H9 (cell line): ENCODE measurements around the gene VPS16. TPM values are rescaled to one million over a fixed set of nuclear protein-coding genes. Genes with fewer than 3 reads are reported as not detected.

Experiments used
- DNase-seq: peaks from one replicate; pipeline ENCODE4 v3.0.0-alpha.2; 2017
- H2AFZ ChIP-seq: one replicate; pipeline ENCODE4 v1.6.1; 2013; ENCODE audit warnings: mild to moderate bottlenecking, low read length, control low read depth, moderate library complexity
- H2AK5ac ChIP-seq: 2 replicates; pipeline ENCODE4 v1.6.1; 2013; ENCODE audit warnings: low read length, control low read depth, mixed read lengths; ENCODE audit not compliant: insufficient read length
- H2BK120ac ChIP-seq: one replicate; pipeline ENCODE4 v1.6.1; 2013; ENCODE audit warnings: low read depth, mild to moderate bottlenecking, low read length, control low read depth, inconsistent platforms; ENCODE audit not compliant: poor library complexity, severe bottlenecking
- H2BK12ac ChIP-seq: 2 replicates; pipeline ENCODE4 v1.6.1; 2013; ENCODE audit warnings: low read length, control low read depth, mixed read lengths, low read depth; ENCODE audit not compliant: insufficient read length
- H2BK15ac ChIP-seq: 2 replicates; pipeline ENCODE4 v1.6.1; 2013; ENCODE audit warnings: low read depth, low read length, control low read depth
- H2BK20ac ChIP-seq: one replicate; pipeline ENCODE4 v1.6.1; 2013; ENCODE audit warnings: low read depth, mild to moderate bottlenecking, low read length, control low read depth, inconsistent platforms; ENCODE audit not compliant: poor library complexity, severe bottlenecking
- H2BK5ac ChIP-seq: 2 replicates; pipeline ENCODE4 v1.6.1; 2013; ENCODE audit warnings: low read length, control low read depth, mixed read lengths; ENCODE audit not compliant: insufficient read length
- H3K14ac ChIP-seq: 2 replicates; pipeline ENCODE4 v1.6.1; 2013; ENCODE audit warnings: low read length, control low read depth; ENCODE audit not compliant: insufficient read depth
- H3K18ac ChIP-seq: 2 replicates; pipeline ENCODE4 v1.6.1; 2013; ENCODE audit warnings: low read depth, mild to moderate bottlenecking, mixed read lengths, low read length, control low read depth; ENCODE audit not compliant: insufficient read length
- H3K23ac ChIP-seq: 2 replicates; pipeline ENCODE4 v1.6.1; 2013; ENCODE audit warnings: low read length, control low read depth, mixed read lengths, low read depth; ENCODE audit not compliant: insufficient read length
- H3K23me2 ChIP-seq: 2 replicates; pipeline ENCODE4 v1.6.1; 2013; ENCODE audit warnings: low read depth, mild to moderate bottlenecking, mixed read lengths, low read length, control low read depth; ENCODE audit not compliant: insufficient read length, poor library complexity, severe bottlenecking
- H3K27ac ChIP-seq: 2 replicates; pipeline ENCODE4 v1.5.1; 2013; ENCODE audit warnings: low read length, control low read depth, mixed read lengths, low read depth; ENCODE audit not compliant: insufficient read length
- H3K27me3 ChIP-seq: 2 replicates; pipeline ENCODE4 v1.6.1; 2013; ENCODE audit warnings: low read length, control low read depth, inconsistent platforms; ENCODE audit not compliant: insufficient read depth
- H3K4ac ChIP-seq: 2 replicates; pipeline ENCODE4 v1.6.1; 2013; ENCODE audit warnings: low read depth, mild to moderate bottlenecking, control low read depth, inconsistent platforms, low read length, moderate library complexity
- H3K4me1 ChIP-seq: 2 replicates; pipeline ENCODE4 v1.6.1; 2013; ENCODE audit warnings: low read length, control low read depth, inconsistent platforms; ENCODE audit not compliant: insufficient read depth
- H3K4me2 ChIP-seq: 2 replicates; pipeline ENCODE4 v1.6.1; 2013; ENCODE audit warnings: low read length, control low read depth, mixed read lengths; ENCODE audit not compliant: insufficient read length, insufficient read depth
- H3K56ac ChIP-seq: 2 replicates; pipeline ENCODE4 v1.6.1; 2013; ENCODE audit warnings: low read depth, mild to moderate bottlenecking, mixed read lengths, low read length, control low read depth; ENCODE audit not compliant: insufficient read length
- H3K79me1 ChIP-seq: 2 replicates; pipeline ENCODE4 v1.6.1; 2013; ENCODE audit warnings: low read depth, mild to moderate bottlenecking, moderate library complexity, low read length, control low read depth, inconsistent platforms; ENCODE audit not compliant: insufficient read depth, poor library complexity, severe bottlenecking
- H3K79me2 ChIP-seq: 2 replicates; pipeline ENCODE4 v1.6.1; 2013; ENCODE audit warnings: low read length, control low read depth, inconsistent platforms; ENCODE audit not compliant: insufficient read depth
- H3K9ac ChIP-seq: 2 replicates; pipeline ENCODE4 v1.6.1; 2013; ENCODE audit warnings: low read length, control low read depth, mixed read lengths; ENCODE audit not compliant: insufficient read length; ENCODE audit errors: extremely low read depth
- H3K9me3 ChIP-seq: one replicate; pipeline ENCODE4 v1.6.1; 2013; ENCODE audit warnings: low read depth, low read length, inconsistent platforms; ENCODE audit not compliant: control insufficient read depth
- H3T11ph ChIP-seq: one replicate; pipeline ENCODE4 v1.6.1; 2013; ENCODE audit warnings: mild to moderate bottlenecking, low read length, control low read depth, inconsistent platforms
- H4K20me1 ChIP-seq: one replicate; pipeline ENCODE4 v1.6.1; 2013; ENCODE audit not compliant: control insufficient read depth, insufficient read length, insufficient read depth
- H4K5ac ChIP-seq: 2 replicates; pipeline ENCODE4 v1.6.1; 2013; ENCODE audit warnings: low read depth, mild to moderate bottlenecking, mixed read lengths, low read length, control low read depth; ENCODE audit not compliant: insufficient read length
- H4K8ac ChIP-seq: replicated peaks from 2 replicates; pipeline ENCODE4 v1.6.1; 2013; ENCODE audit warnings: low read length, control low read depth, mixed read lengths, low read depth; ENCODE audit not compliant: insufficient read length
- H4K91ac ChIP-seq: 2 replicates; pipeline ENCODE4 v1.6.1; 2013; ENCODE audit warnings: low read depth, mild to moderate bottlenecking, moderate library complexity, mixed read lengths, low read length, control low read depth; ENCODE audit not compliant: insufficient read length
- H3K27ac Mint-ChIP-seq, 3 experiments: 2 replicates in 2 of 3; 3 replicates in 1 of 3; pipeline ENCODE4 v1.8.0; 2020 to 2021; ENCODE audit warnings: mixed read lengths in 3 of 3, mild to moderate bottlenecking in 1 of 3, moderate library complexity in 1 of 3
- H3K27me3 Mint-ChIP-seq: 2 replicates; pipeline ENCODE4 v1.8.0; 2021; ENCODE audit warnings: low read depth, mild to moderate bottlenecking, moderate library complexity, mixed read lengths
- H3K36me3 Mint-ChIP-seq, 3 experiments: 2 replicates in 2 of 3; 3 replicates in 1 of 3; pipeline ENCODE4 v1.8.0; 2020 to 2021; ENCODE audit warnings: low read depth in 3 of 3, mixed read lengths in 3 of 3; ENCODE audit not compliant: insufficient read depth in 1 of 3
- H3K4me1 Mint-ChIP-seq, 2 experiments: 2 replicates each; pipeline ENCODE4 v1.8.0; 2020; ENCODE audit warnings: mixed read lengths in 2 of 2
- H3K4me3 Mint-ChIP-seq, 2 experiments: 2 replicates in 1 of 2; 3 replicates in 1 of 2; pipeline ENCODE4 v1.8.0; 2020 to 2021; ENCODE audit warnings: mild to moderate bottlenecking in 2 of 2, mixed read lengths in 2 of 2, moderate library complexity in 1 of 2
- H3K9me3 Mint-ChIP-seq, 2 experiments: 2 replicates in 1 of 2; 3 replicates in 1 of 2; pipeline ENCODE4 v1.8.0; 2020; ENCODE audit warnings: mild to moderate bottlenecking in 2 of 2, mixed read lengths in 2 of 2, moderate library complexity in 1 of 2
- CTCF ChIP-seq: fragments of 200-600 bp; sonication (generic); conservative IDR thresholded peaks from 3 replicates; pipeline ENCODE4 v1.8.0; 2021; ENCODE audit warnings: antibody characterized with exemption, mild to moderate bottlenecking
- WGBS: extraction: QIAGEN DNeasy Blood & Tissue Kit; methylation state at CpG from one replicate; pipeline ENCODE4 v1.1.7; 2013; ENCODE audit warnings: missing lambda C conversion rate, low lambda C conversion rate, mixed read lengths; ENCODE audit not compliant: insufficient read length; ENCODE audit errors: extremely low coverage; 5-methylcytosine and 5-hydroxymethylcytosine counted together
- total RNA-seq: library from RNA; stranded (reverse); gene quantifications from 2 replicates; pipeline ENCODE4 v1.2.1, GENCODE V29; 2021

Gene VPS16
- total RNA-seq, 1 experiment from 2014 or later: 32.1 TPM

- Histone ChIP-seq H3K23ac (no peak overlapping the region), H3K4me2 (no peak overlapping the region), H3K79me1 (no peaks in the 10 kb centered on the region), H3K56ac (no peak overlapping the region), H2AK5ac (no peak overlapping the region), H4K91ac (no peak overlapping the region), H4K5ac (no peak overlapping the region), H3K79me2 (no peaks in the 10 kb centered on the region), H2BK5ac (no peak overlapping the region), H3K4ac (no peak overlapping the region), H2BK15ac (no peak overlapping the region), H3K14ac (no peak overlapping the region), H3K27me3 (no peaks in the 10 kb centered on the region), H3K9ac (no peak overlapping the region), H3K18ac (no peak overlapping the region), H3K27ac (no peak overlapping the region), H2BK12ac (no peak overlapping the region), H3K4me1 (no peaks in the 10 kb centered on the region), H3K9me3 (no peaks in the 10 kb centered on the region), H2BK120ac (no peak overlapping the region), H4K20me1 (no peaks in the 10 kb centered on the region), H3K23me2 (no peaks in the 10 kb centered on the region), H2AFZ (no peak overlapping the region), H2BK20ac (no peak overlapping the region), H3T11ph (no peak overlapping the region), H4K8ac (no peak overlapping the region)
- Mint-ChIP-seq H3K9me3 (no peaks in the 10 kb centered on the region), H3K27ac (no peak overlapping the region), H3K27me3 (peaks cover 12% of the 10 kb centered on the region), H3K4me1 (peaks cover 0 to 3% of the 10 kb centered on the region in 2 experiments; a peak in 1 of 4 replicates), H3K4me3 (no peak overlapping the region), H3K36me3 (peaks cover 3 to 23% (median 18%) of the 10 kb centered on the region in 3 experiments)
- no peak for DNase-seq
- no CpG with 5 or more reads among the region's 1 CpG for WGBS
- no peak for TF ChIP-seq CTCF
Measured at GRCh38 chr20:2833761-2834160, 6.8 kb upstream of the VPS16 start.
